OCI-LY3 (cell line): ENCODE measurements around the gene REPS1.
"Not testable (repeated sequence)": the region's sequence is repeated elsewhere in the genome, so short reads cannot be mapped to it uniquely, and the experiment has no call there.

Experiments
- H2AFZ ChIP-seq: fragments of 200-600, 300-600 bp; shearing (Covaris generic); 2 replicates; pipeline ENCODE4 v1.6.0; 2014; ENCODE audit warnings: antibody characterized with exemption, low read depth, low read length
- H3K27ac ChIP-seq: fragments of 200-600, 300-600 bp; sonication (generic); 2 replicates; pipeline ENCODE4 v1.5.1; 2014; ENCODE audit warnings: mild to moderate bottlenecking, low read length, moderate library complexity, mixed read lengths
- H3K27me3 ChIP-seq: fragments of 200-600, 300-600 bp; sonication (generic); 2 replicates; pipeline ENCODE4 v1.6.1; 2014; ENCODE audit warnings: low read depth, low read length, mixed read lengths
- H3K36me3 ChIP-seq: fragments of 200-600, 300-600 bp; sonication (generic); replicated peaks from 2 replicates; pipeline ENCODE3; 2014; ENCODE audit warnings: low read depth, low read length, mixed read lengths
- H3K4me1 ChIP-seq: fragments of 300-600, 200-600 bp; sonication (generic); 2 replicates; pipeline ENCODE4 v1.6.1; 2014; ENCODE audit warnings: low read length, mixed read lengths
- H3K4me2 ChIP-seq: fragments of 200-600, 300-600 bp; sonication (generic); 2 replicates; pipeline ENCODE4 v1.6.1; 2014; ENCODE audit warnings: low read length, mixed read lengths
- H3K4me3 ChIP-seq: fragments of 300-600, 200-600 bp; sonication (generic); 2 replicates; pipeline ENCODE4 v1.5.1; 2014; ENCODE audit warnings: antibody characterized with exemption, mild to moderate bottlenecking, low read length, moderate library complexity
- H3K79me2 ChIP-seq: fragments of 300-600, 200-600 bp; shearing (Covaris generic); 2 replicates; pipeline ENCODE4 v1.6.1; 2014; ENCODE audit warnings: mild to moderate bottlenecking, low read length, mixed read lengths
- H3K9ac ChIP-seq: fragments of 300-600, 200-600 bp; shearing (Covaris generic); 2 replicates; pipeline ENCODE4 v1.6.0; 2014; ENCODE audit warnings: mild to moderate bottlenecking, low read length, moderate library complexity
- H3K9me3 ChIP-seq: fragments of 200-600, 300-600 bp; shearing (Covaris generic); 2 replicates; pipeline ENCODE4 v1.6.1; 2014; ENCODE audit warnings: low read length, mixed read lengths; ENCODE audit not compliant: insufficient read depth
- H4K20me1 ChIP-seq: fragments of 200-600, 300-600 bp; sonication (generic); 2 replicates; pipeline ENCODE4 v1.6.1; 2016; ENCODE audit warnings: low read length, mixed read lengths; ENCODE audit not compliant: insufficient read depth
- CTCF ChIP-seq: fragments of 200-600, 300-600 bp; sonication (generic); IDR thresholded peaks from 2 replicates; pipeline ENCODE4 v1.5.1; 2014; ENCODE audit warnings: antibody characterized with exemption, low read length, low read depth
- EZH2phosphoT487 ChIP-seq: fragments of 200-600 bp; shearing (Covaris generic); IDR thresholded peaks from 2 replicates; pipeline ENCODE4 v1.6.1; 2018; ENCODE audit warnings: antibody characterized with exemption, mixed run types, low read depth

Gene REPS1

GRCh38 chr6:138999949-139000725 is 12.1 kb upstream of the REPS1 start:
- no peaks in the 10 kb centered on the region for H4K20me1 ChIP-seq
- no peaks in the 10 kb centered on the region for H3K79me2 ChIP-seq
- H3K4me3 ChIP-seq: no peak overlapping the region
- H3K27me3 ChIP-seq: no peaks in the 10 kb centered on the region
- H3K4me2 ChIP-seq: no peak overlapping the region
- no peak overlapping the region for H2AFZ ChIP-seq
- H3K4me1 ChIP-seq: peaks cover 6% of the 10 kb centered on the region; the same call in 1 of the 2 replicates
- H3K9me3 ChIP-seq: no peaks in the 10 kb centered on the region
- H3K36me3 ChIP-seq: no peaks in the 10 kb centered on the region
- TF ChIP-seq CTCF (no peak), EZH2phosphoT487 (no peak)
- H3K27ac ChIP-seq: no peak overlapping the region
- H3K9ac ChIP-seq: no peak overlapping the region

GRCh38 chr6:138997136-138997535 is 9.1 kb upstream of the REPS1 start:
- no peak overlapping the region for H3K4me2 ChIP-seq
- no peaks in the 10 kb centered on the region for H3K79me2 ChIP-seq
- no peaks in the 10 kb centered on the region for H3K9me3 ChIP-seq
- no peaks in the 10 kb centered on the region for H3K4me1 ChIP-seq
- H3K27me3 ChIP-seq: no peaks in the 10 kb centered on the region
- H3K27ac ChIP-seq: no peak overlapping the region
- TF ChIP-seq CTCF: no peak
- no peak for TF ChIP-seq EZH2phosphoT487
- no peak overlapping the region for H2AFZ ChIP-seq
- no peak overlapping the region for H3K4me3 ChIP-seq
- no peaks in the 10 kb centered on the region for H3K36me3 ChIP-seq
- no peaks in the 10 kb centered on the region for H4K20me1 ChIP-seq
- no peak overlapping the region for H3K9ac ChIP-seq

- H3K79me2 ChIP-seq: no peaks in the 10 kb centered on the region
- H3K27me3 ChIP-seq: no peaks in the 10 kb centered on the region
- no peak overlapping the region for H3K27ac ChIP-seq
- H3K9ac ChIP-seq: no peak overlapping the region
- H3K9me3 ChIP-seq: no peaks in the 10 kb centered on the region
- no peaks in the 10 kb centered on the region for H4K20me1 ChIP-seq
- no peak overlapping the region for H2AFZ ChIP-seq
- TF ChIP-seq CTCF (no peak), EZH2phosphoT487 (no peak)
- no peak overlapping the region for H3K4me2 ChIP-seq
- no peak overlapping the region for H3K4me3 ChIP-seq
- H3K4me1 ChIP-seq: no peaks in the 10 kb centered on the region
- no peaks in the 10 kb centered on the region for H3K36me3 ChIP-seq
Measured at GRCh38 chr6:138996524-138996923, 8.5 kb upstream of the REPS1 start.

- H3K4me2 ChIP-seq, H3K9ac ChIP-seq, H4K20me1 ChIP-seq, H3K27me3 ChIP-seq, H3K27ac ChIP-seq, H3K36me3 ChIP-seq, H3K9me3 ChIP-seq, H3K4me3 ChIP-seq, H3K4me1 ChIP-seq, H2AFZ ChIP-seq, H3K79me2 ChIP-seq: not testable (repeated sequence)
Measured at GRCh38 chr6:138993410-138993809, 5.4 kb upstream of the REPS1 start.

GRCh38 chr6:138992965-138993364 is 4.9 kb upstream of the REPS1 start:
- not testable (repeated sequence) for H4K20me1 ChIP-seq, H3K9me3 ChIP-seq, H3K4me1 ChIP-seq, H3K4me2 ChIP-seq, H3K27ac ChIP-seq, H3K4me3 ChIP-seq, H2AFZ ChIP-seq, H3K9ac ChIP-seq, H3K27me3 ChIP-seq, H3K36me3 ChIP-seq, H3K79me2 ChIP-seq
